NCI-H1092 (cell line): ENCODE measurements around the gene TRAF4.
"Not testable (repeated sequence)": the region's sequence is repeated elsewhere in the genome, so short reads cannot be mapped to it uniquely, and the experiment has no call there.

Source experiments
- DNase-seq: peaks from one replicate; lab custom pipeline; 2025; lab: John Stamatoyannopoulos, UW

TRAF4 gene

DNA sequence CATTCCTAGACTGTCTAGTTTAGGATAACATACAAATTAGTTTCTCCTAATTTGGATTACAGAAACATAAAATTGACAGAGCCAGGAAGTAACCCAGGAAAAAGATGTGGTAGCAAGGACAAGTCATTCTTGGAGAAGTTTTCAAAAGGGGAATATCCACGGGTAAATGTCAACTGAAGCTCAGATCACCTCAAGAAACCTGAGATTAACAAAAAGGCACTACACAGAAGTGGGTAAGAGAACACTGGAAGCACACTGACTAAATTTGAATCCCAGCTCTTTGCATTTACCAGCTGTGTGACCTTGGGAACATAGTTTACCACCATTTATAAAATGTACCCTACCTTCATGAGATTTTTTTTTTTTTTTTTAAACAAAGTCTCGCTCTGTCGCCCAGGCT is 39.4 kb downstream of the TRAF4 start:
- DNase-seq: no peak

DNA sequence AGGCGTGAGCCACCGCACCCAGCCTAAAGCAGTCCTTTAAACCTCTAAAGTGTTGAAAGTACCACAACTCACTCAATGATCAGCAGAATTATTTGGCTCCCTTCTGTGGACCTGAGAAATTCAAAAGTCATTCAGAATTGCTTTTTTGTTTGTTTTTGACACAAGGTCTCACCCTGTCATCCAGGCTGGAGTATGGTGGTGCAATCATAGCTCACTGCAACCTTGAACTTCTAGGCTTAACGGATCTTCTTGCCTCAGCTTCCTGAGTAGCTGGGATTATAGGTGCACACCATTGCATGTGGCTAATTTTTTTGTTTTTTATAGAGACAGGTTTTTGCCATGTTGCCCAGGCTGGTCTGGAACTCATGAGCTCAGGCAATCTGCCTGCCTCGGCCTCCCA is 44.3 kb downstream of the TRAF4 start:
- DNase-seq: no peak

DNA sequence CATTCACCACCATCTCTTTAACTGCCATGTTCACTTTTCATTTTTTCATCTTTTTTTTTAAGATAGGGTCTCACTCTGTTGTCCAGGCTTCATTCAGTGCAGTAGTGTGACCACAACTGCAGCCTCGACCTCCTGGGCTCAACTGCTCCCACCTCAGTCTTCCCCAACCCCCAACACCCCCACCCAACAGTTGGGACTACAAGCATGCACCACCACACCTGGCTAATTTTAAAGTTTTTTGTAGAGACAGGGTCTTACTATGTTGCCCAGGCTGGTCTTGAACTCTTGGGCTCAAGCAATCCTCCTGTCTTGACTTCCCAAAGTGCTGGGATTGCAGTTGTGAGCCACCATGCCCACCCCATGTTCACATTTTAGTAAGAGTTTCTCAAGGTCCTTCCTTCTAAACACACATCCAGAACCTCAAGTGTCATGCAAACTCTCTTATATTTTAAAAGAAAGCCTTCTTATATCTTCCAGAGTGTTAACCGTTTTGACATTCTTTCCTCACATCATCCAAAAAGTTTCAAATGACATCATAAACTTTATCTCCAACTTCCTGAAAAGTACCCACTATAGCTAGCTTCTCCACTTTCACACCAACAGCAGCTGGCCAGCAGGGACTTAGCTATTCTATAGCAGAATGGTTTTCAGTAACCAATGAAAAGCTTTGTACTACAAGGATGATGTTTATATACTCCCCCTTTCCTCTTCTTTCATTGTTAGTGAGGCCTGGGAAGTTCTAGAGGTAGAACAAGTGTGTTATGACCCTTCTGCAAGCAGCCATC is 49.3 kb downstream of the TRAF4 start:
- DNase-seq: no peak

DNA sequence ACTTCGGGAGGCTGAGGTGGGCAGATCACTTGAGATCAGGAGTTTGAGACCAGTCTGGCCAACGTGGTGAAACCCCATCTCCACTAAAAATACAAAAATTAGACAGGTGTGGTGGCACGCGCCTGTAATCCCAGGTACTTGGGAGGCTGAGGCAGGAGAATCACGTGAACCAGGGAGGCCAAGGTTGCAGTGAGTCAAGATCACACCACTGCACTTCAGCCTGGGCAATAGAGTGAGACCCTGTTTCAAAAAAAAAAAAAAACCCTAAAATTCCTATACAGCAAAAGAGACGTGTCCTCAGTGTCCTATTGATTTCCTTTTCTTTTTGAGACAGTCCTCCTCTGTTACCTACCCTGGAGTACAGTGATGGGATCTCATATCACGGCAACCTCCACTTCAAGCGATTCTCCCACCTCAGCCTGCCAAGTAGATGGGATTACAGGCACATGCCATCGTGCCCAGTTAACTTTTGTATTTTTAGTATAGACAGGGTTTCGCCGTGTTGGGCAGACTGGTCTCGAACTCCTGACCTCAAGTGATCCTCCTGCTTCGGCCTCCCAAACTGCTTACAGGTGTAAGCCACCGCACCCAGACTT is 51.1 kb downstream of the TRAF4 start:
- not testable (repeated sequence) for DNase-seq

DNA sequence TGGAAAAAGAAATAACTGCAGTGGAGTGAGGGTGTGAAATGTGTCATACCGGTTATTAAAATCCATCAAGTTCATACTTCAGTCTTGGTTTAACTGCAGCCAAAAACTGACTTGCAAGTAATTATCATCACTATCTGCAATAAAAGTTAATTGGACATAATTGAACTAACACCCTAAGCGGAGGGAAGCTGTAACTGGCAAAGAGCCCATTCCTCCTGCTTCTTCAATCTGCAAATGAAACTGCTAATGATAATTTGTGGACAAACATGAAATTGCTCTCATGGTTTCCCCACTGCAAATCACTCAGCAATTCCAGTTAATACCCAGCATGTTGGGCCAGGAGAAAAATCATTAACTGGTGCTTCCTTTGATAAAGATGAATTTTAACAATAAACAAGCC is 52.3 kb downstream of the TRAF4 start:
- DNase-seq: peak; percentile 0
